WTC11 (cell line): ENCODE results near the gene WRAP73. TPM values are rescaled to one million over a fixed set of nuclear protein-coding genes. Genes with fewer than 3 reads are reported as not detected.

Experiments
- ATAC-seq: fragments of 200-7000 bp; cut with Tn5 transposase; 2 replicates; pipeline ENCODE4 v1.10.0; 2021; ENCODE audit warnings: mild to moderate bottlenecking, moderate library complexity
- CTCF ChIA-PET: fragments of 300-600 bp; sonication (Branson Sonifier 250); formaldehyde crosslinking; loops from one replicate; lab custom pipeline; 2021; ENCODE audit warnings: antibody characterized with exemption; lab: Charles Lee
- POLR2A ChIA-PET: fragments of 350-600 bp; sonication (Branson Sonifier 250); formaldehyde crosslinking; loops from one replicate; lab custom pipeline; 2021; ENCODE audit warnings: antibody characterized with exemption; lab: Charles Lee
- DNase-seq: peaks from one replicate; pipeline ENCODE4 v3.0.0; 2021; ENCODE audit warnings: low spot score
- H3K27ac Mint-ChIP-seq: 2 replicates; pipeline ENCODE4 v1.8.0; 2021; ENCODE audit warnings: mixed read lengths
- H3K27me3 Mint-ChIP-seq: 2 replicates; pipeline ENCODE4 v1.8.0; 2021; ENCODE audit warnings: low read depth, mild to moderate bottlenecking, moderate library complexity, mixed read lengths
- H3K36me3 Mint-ChIP-seq: 2 replicates; pipeline ENCODE4 v1.8.0; 2021; ENCODE audit warnings: mixed read lengths
- H3K4me1 Mint-ChIP-seq: 2 replicates; pipeline ENCODE4 v1.8.0; 2022; ENCODE audit warnings: mixed read lengths
- H3K4me3 Mint-ChIP-seq: 2 replicates; pipeline ENCODE4 v1.8.0; 2021; ENCODE audit warnings: mild to moderate bottlenecking, moderate library complexity, mixed read lengths
- H3K9me3 Mint-ChIP-seq: 2 replicates; pipeline ENCODE4 v1.8.0; 2021; ENCODE audit warnings: mixed read lengths
- ATF1 ChIP-seq: sonication (generic); formaldehyde crosslinking; IDR thresholded peaks from 2 replicates; pipeline ENCODE4 v1.8.1; 2023; ENCODE audit warnings: mild to moderate bottlenecking, moderate library complexity, missing genetic modification reagents
- FOXK1 ChIP-seq: sonication (generic); formaldehyde crosslinking; IDR thresholded peaks from 2 replicates; pipeline ENCODE4 v1.8.0; 2022; ENCODE audit warnings: mild to moderate bottlenecking, moderate library complexity, missing genetic modification reagents
- GABPB1 ChIP-seq: sonication (generic); formaldehyde crosslinking; IDR thresholded peaks from 2 replicates; pipeline ENCODE4 v1.8.1; 2023; ENCODE audit warnings: mild to moderate bottlenecking, missing genetic modification reagents
- KAT7 ChIP-seq: sonication (generic); formaldehyde crosslinking; IDR thresholded peaks from 2 replicates; pipeline ENCODE4 v1.8.1; 2023; ENCODE audit warnings: missing genetic modification reagents, mild to moderate bottlenecking, borderline replicate concordance
- MYBL2 ChIP-seq: sonication (generic); formaldehyde crosslinking; IDR thresholded peaks from 2 replicates; pipeline ENCODE4 v1.8.1; 2023; ENCODE audit warnings: mild to moderate bottlenecking, moderate library complexity, missing genetic modification reagents
- OVOL2 ChIP-seq: fragments of 250-450 bp; sonication (Bioruptor Pico); IDR thresholded peaks from 2 replicates; pipeline ENCODE4 v1.9.0; 2021; ENCODE audit warnings: mild to moderate bottlenecking, borderline replicate concordance
- SP1 ChIP-seq: sonication (generic); formaldehyde crosslinking; conservative IDR thresholded peaks from 2 replicates; pipeline ENCODE4 v1.8.1; 2022; ENCODE audit warnings: missing genetic modification reagents
- TCF7 ChIP-seq: sonication (generic); formaldehyde crosslinking; IDR thresholded peaks from 2 replicates; pipeline ENCODE4 v1.8.0; 2022; ENCODE audit warnings: mild to moderate bottlenecking, low read depth, missing genetic modification reagents, moderate library complexity
- TEAD1 ChIP-seq: sonication (generic); formaldehyde crosslinking; IDR thresholded peaks from 2 replicates; pipeline ENCODE4 v1.8.0; 2022; ENCODE audit warnings: mild to moderate bottlenecking, missing genetic modification reagents
- ZNF263 ChIP-seq: sonication (generic); formaldehyde crosslinking; IDR thresholded peaks from 2 replicates; pipeline ENCODE4 v1.8.1; 2022; ENCODE audit warnings: low read depth, mild to moderate bottlenecking, moderate library complexity, missing genetic modification reagents
- ZNF396 ChIP-seq: fragments of 250-450 bp; sonication (Bioruptor Pico); IDR thresholded peaks from 2 replicates; pipeline ENCODE4 v1.8.0; 2021; ENCODE audit warnings: mild to moderate bottlenecking, moderate library complexity, borderline replicate concordance
- total RNA-seq: library from RNA; stranded (reverse); gene quantifications from 3 replicates; pipeline ENCODE4 v1.2.3, GENCODE V29; 2021
- TF ChIP-seq, protein P1 (sequence below): sonication (generic); formaldehyde crosslinking; IDR thresholded peaks from 2 replicates; pipeline ENCODE4 v1.8.1; 2023; ENCODE audit warnings: mild to moderate bottlenecking, missing genetic modification reagents
- TF ChIP-seq, protein P2 (sequence below): sonication (generic); formaldehyde crosslinking; IDR thresholded peaks from 2 replicates; pipeline ENCODE4 v1.8.1; 2023; ENCODE audit warnings: mild to moderate bottlenecking, missing genetic modification reagents, moderate library complexity
- TF ChIP-seq, protein P3 (sequence below): fragments of 250-450 bp; sonication (Bioruptor Pico); conservative IDR thresholded peaks from 2 replicates; pipeline ENCODE4 v1.9.0; 2021; ENCODE audit warnings: mild to moderate bottlenecking
- TF ChIP-seq, protein P4 (sequence below): sonication (generic); formaldehyde crosslinking; conservative IDR thresholded peaks from 2 replicates; pipeline ENCODE4 v1.8.1; 2023; ENCODE audit warnings: mild to moderate bottlenecking, low read depth, missing genetic modification reagents, moderate library complexity
- TF ChIP-seq, protein P5 (sequence below): sonication (generic); formaldehyde crosslinking; IDR thresholded peaks from 2 replicates; pipeline ENCODE4 v1.8.0; 2023; ENCODE audit warnings: mild to moderate bottlenecking, missing genetic modification reagents

The WRAP73 gene
- total RNA-seq, 1 experiment from 2014 or later: 39.2 TPM

DNA sequence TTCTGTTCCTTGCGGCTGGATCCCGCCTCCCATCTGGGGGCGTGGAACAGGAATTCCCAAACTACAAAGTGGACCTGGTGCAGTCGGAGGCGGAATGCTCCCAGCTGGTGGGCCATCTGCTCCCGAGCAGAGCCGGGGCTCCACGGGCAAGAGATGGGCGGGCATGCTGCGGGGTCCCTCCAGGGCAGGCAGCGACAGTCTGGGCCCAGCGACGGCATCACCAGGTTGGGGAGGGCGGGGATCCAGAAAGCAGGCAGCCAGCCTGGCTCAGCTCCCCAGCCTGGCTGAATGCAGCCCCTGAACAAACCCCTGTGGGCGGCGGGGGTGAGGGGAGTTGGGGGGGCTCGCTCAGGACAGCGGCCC lies 42.2 kb downstream of the WRAP73 start:
- TF ChIP-seq, protein P1, sequence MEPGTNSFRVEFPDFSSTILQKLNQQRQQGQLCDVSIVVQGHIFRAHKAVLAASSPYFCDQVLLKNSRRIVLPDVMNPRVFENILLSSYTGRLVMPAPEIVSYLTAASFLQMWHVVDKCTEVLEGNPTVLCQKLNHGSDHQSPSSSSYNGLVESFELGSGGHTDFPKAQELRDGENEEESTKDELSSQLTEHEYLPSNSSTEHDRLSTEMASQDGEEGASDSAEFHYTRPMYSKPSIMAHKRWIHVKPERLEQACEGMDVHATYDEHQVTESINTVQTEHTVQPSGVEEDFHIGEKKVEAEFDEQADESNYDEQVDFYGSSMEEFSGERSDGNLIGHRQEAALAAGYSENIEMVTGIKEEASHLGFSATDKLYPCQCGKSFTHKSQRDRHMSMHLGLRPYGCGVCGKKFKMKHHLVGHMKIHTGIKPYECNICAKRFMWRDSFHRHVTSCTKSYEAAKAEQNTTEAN (CRISPR knock-in tag): no peak
- TF ChIP-seq TCF7 (no peak), ZNF396 (CRISPR knock-in tag) (no peak), FOXK1 (CRISPR knock-in tag) (no peak), ATF1 (CRISPR knock-in tag) (no peak), SP1 (CRISPR knock-in tag) (no peak), MYBL2 (CRISPR knock-in tag) (no peak), OVOL2 (CRISPR knock-in tag) (no peak), GABPB1 (CRISPR knock-in tag) (no peak), ZNF263 (CRISPR knock-in tag) (no peak)
- TF ChIP-seq, protein P2, sequence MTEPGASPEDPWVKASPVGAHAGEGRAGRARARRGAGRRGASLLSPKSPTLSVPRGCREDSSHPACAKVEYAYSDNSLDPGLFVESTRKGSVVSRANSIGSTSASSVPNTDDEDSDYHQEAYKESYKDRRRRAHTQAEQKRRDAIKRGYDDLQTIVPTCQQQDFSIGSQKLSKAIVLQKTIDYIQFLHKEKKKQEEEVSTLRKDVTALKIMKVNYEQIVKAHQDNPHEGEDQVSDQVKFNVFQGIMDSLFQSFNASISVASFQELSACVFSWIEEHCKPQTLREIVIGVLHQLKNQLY (CRISPR knock-in tag): no peak
- TF ChIP-seq, protein P3, sequence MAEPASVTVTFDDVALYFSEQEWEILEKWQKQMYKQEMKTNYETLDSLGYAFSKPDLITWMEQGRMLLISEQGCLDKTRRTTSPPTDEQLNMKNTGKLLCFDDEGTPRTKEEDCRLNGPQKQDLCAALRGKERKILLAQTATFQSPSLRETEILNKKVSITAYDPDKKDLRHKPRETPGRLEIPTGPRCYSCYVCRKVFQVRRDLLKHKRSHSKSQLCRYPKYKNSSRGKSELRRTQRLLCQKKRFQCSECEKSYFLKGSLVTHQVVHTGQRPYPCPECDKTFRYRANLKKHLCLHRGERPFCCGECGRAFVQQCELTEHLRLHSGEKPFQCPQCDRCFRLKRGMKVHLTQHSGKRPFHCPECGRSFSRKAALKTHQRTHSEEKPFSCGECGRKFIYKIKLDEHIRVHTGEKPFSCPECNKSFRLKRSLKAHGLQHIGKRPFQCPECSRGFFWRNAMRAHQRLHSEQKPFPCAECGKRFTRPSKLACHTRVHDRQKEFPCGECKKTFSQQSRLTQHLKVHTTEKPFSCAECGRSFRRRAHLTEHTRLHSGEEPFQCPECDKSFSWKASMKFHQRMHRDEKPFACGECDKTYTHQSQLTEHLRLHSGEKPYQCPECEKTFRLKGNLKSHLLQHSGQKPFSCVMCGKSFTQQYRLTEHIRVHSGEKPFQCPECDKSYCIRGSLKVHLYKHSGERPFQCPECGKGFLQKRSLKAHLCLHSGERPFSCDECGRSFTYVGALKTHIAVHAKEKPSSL (CRISPR knock-in tag): no peak
- TF ChIP-seq, protein P4, sequence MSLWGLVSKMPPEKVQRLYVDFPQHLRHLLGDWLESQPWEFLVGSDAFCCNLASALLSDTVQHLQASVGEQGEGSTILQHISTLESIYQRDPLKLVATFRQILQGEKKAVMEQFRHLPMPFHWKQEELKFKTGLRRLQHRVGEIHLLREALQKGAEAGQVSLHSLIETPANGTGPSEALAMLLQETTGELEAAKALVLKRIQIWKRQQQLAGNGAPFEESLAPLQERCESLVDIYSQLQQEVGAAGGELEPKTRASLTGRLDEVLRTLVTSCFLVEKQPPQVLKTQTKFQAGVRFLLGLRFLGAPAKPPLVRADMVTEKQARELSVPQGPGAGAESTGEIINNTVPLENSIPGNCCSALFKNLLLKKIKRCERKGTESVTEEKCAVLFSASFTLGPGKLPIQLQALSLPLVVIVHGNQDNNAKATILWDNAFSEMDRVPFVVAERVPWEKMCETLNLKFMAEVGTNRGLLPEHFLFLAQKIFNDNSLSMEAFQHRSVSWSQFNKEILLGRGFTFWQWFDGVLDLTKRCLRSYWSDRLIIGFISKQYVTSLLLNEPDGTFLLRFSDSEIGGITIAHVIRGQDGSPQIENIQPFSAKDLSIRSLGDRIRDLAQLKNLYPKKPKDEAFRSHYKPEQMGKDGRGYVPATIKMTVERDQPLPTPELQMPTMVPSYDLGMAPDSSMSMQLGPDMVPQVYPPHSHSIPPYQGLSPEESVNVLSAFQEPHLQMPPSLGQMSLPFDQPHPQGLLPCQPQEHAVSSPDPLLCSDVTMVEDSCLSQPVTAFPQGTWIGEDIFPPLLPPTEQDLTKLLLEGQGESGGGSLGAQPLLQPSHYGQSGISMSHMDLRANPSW (CRISPR knock-in tag): no peak
- peaks cover 15% of the 10 kb centered on the region for H3K4me1 Mint-ChIP-seq
- no peak overlapping the region for H3K27ac Mint-ChIP-seq
- no peaks in the 10 kb centered on the region for H3K9me3 Mint-ChIP-seq
- CTCF ChIA-PET: interaction anchor here (0.8 to 2.2 kb wide), 4 partner anchors 11 to 155 kb away, joined by 4 to 11 read pairs (median 6); no protein-coding TSS in a partner anchor
- H3K36me3 Mint-ChIP-seq: no peaks in the 10 kb centered on the region
- ATAC-seq (no peak), DNase-seq (no peak)
- POLR2A ChIA-PET: no interaction called here
- H3K27me3 Mint-ChIP-seq: peaks cover 10% of the 10 kb centered on the region
- H3K4me3 Mint-ChIP-seq: no peak overlapping the region

DNA sequence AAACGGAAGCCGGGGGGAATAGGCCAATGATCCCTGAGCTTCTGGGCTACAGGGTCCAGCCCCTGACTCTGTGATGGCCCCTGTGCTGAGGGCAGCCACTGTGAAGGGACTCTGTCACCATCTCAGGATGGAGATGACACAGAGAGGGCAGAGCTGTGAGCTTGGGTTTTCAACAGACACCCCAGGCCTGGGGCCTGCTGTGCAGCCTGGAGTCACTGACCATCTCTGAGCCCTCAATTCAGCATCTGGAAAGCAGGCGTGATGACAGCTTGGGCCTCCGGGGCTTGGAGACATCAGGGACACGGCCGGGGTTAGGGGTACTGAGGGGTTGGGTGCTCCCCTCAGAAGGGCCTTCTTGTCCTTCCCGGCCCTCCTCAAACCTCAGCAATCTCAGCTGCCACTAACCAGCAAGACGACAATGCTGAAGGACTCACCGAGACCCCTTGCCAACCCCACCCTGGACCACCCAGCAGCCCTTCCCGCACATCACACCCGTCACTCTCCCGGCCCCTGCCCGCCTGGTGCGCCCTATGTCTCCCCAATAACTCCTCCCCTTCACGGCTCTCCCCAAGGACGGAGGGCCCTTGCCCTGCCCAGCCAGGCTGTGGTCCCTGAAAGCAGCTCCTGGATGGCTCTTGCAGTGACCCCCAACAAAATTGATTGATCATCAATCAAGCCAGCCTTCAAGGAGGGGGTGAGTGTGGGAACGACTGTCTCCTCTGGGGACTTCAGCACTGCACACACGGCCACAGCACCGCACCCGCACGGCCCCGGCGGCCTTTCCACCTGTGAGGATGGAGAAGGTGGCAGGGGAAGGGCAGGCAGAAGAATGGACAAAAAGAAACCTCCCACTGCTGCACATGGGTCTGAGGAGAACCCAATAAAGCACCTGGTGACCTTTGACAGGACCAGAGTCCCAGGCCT lies 42.9 kb downstream of the WRAP73 start:
- no peak for DNase-seq
- Mint-ChIP-seq H3K27ac (no peak overlapping the region), H3K4me3 (no peak overlapping the region), H3K4me1 (peaks cover 12% of the 10 kb centered on the region), H3K36me3 (no peaks in the 10 kb centered on the region), H3K9me3 (no peaks in the 10 kb centered on the region), H3K27me3 (peaks cover 4% of the 10 kb centered on the region)
- no peak for ATAC-seq
- ChIA-PET POLR2A (no interaction called here), CTCF (interaction anchor here (0.8 to 2.2 kb wide), 5 partner anchors 8 to 116 kb away, joined by 3 to 11 read pairs (median 5); no protein-coding TSS in a partner anchor)
- TF ChIP-seq, protein P5, sequence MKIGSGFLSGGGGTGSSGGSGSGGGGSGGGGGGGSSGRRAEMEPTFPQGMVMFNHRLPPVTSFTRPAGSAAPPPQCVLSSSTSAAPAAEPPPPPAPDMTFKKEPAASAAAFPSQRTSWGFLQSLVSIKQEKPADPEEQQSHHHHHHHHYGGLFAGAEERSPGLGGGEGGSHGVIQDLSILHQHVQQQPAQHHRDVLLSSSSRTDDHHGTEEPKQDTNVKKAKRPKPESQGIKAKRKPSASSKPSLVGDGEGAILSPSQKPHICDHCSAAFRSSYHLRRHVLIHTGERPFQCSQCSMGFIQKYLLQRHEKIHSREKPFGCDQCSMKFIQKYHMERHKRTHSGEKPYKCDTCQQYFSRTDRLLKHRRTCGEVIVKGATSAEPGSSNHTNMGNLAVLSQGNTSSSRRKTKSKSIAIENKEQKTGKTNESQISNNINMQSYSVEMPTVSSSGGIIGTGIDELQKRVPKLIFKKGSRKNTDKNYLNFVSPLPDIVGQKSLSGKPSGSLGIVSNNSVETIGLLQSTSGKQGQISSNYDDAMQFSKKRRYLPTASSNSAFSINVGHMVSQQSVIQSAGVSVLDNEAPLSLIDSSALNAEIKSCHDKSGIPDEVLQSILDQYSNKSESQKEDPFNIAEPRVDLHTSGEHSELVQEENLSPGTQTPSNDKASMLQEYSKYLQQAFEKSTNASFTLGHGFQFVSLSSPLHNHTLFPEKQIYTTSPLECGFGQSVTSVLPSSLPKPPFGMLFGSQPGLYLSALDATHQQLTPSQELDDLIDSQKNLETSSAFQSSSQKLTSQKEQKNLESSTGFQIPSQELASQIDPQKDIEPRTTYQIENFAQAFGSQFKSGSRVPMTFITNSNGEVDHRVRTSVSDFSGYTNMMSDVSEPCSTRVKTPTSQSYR (CRISPR knock-in tag): no peak
- TF ChIP-seq MYBL2 (CRISPR knock-in tag) (no peak), KAT7 (CRISPR knock-in tag) (no peak), ATF1 (CRISPR knock-in tag) (no peak), TEAD1 (CRISPR knock-in tag) (no peak)
